ENCODE results near the gene JAKMIP2. TPM values are rescaled to one million over a fixed set of nuclear protein-coding genes. Genes with fewer than 3 reads are reported as not detected.

The JAKMIP2 gene
- total RNA-seq, 1 experiment from 2014 or later = not detected

DNA sequence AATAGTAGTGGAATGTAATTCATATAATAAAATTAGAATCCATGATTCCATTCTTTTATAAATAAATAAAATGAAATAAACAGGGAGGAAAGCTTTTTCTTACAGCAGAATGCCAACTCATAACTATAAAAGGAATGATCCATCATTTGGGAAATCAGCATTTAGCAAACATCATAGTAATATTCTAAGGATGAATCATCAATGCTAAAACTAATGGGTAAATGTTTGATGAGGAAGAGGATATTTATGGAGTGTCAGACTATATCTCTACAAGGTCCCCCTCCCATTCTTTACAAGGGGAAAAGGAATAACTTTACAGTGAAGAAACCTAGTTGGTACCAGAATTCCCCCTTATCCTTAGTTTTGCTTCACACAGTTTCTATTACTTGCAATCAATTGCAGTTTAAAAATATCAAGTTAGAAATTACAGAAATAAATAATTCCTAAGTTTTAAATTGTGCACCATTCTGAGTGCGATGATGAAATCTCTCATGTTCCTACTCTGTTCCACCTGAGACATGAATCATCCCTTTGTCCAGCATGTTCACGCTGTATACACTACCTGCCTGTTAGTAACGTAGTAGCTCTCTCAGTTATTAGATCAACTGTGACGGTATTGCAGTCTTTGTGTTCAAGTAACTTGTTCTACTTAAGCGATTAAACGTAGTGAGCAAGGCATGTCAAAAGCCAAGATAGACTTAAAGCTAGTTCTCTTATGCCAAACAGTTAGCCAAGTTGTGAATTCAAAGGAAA lies 14.2 kb upstream of the JAKMIP2 start:
- TF ChIP-seq FOSL1 (IDR thresholded peaks at IDR 0.05; ENCODE audit: low read depth) (no peak), RAD21 (IDR thresholded peaks at IDR 0.05; ENCODE audit: low read depth) (no peak), POLR2AphosphoS5 (IDR thresholded peaks at IDR 0.05; ENCODE audit: low read depth, low read length) (no peak), SP1 (IDR thresholded peaks at IDR 0.05; ENCODE audit: low read depth) (no peak)
- TF ChIP-seq, protein P1, sequence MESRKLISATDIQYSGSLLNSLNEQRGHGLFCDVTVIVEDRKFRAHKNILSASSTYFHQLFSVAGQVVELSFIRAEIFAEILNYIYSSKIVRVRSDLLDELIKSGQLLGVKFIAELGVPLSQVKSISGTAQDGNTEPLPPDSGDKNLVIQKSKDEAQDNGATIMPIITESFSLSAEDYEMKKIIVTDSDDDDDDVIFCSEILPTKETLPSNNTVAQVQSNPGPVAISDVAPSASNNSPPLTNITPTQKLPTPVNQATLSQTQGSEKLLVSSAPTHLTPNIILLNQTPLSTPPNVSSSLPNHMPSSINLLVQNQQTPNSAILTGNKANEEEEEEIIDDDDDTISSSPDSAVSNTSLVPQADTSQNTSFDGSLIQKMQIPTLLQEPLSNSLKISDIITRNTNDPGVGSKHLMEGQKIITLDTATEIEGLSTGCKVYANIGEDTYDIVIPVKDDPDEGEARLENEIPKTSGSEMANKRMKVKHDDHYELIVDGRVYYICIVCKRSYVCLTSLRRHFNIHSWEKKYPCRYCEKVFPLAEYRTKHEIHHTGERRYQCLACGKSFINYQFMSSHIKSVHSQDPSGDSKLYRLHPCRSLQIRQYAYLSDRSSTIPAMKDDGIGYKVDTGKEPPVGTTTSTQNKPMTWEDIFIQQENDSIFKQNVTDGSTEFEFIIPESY (IDR thresholded peaks at IDR 0.05; ENCODE audit: extremely low read depth, insufficient replicate concordance, low read length) = no peak
- Histone ChIP-seq H3K4me1 (ENCODE audit: control insufficient read depth in 1 of 2, insufficient read depth in 2 of 2, low read length in 2 of 2) (no peaks in the 10 kb centered on the region), H3K79me2 (ENCODE audit: insufficient read depth, low read length) (no peaks in the 10 kb centered on the region), H3K9me3 (ENCODE audit: control insufficient read depth in 1 of 2, insufficient read depth in 1 of 2, low read depth in 1 of 2, low read length in 2 of 2) (no peaks in the 10 kb centered on the region), H4K20me1 (ENCODE audit: insufficient read depth) (no peaks in the 10 kb centered on the region), H3K9me2 (ENCODE audit: insufficient read depth) (no peaks in the 10 kb centered on the region), H3K4me3 (replicated peaks in 1 of 2; ENCODE audit: low read depth in 1 of 2, low read length in 2 of 2) (no peak overlapping the region), H3K9ac (ENCODE audit: low read length) (no peak overlapping the region), H3K4me2 (ENCODE audit: low read length) (no peak overlapping the region), H2AFZ (ENCODE audit: low read depth, low read length, poor library complexity, severe bottlenecking) (no peak overlapping the region), H3K27me3 (ENCODE audit: insufficient read depth, low read length) (peaks cover 4% of the 10 kb centered on the region), H3K36me3 (ENCODE audit: control insufficient read depth in 1 of 2, insufficient read depth in 2 of 2, low read length in 2 of 2) (no peaks in the 10 kb centered on the region), H3K27ac (ENCODE audit: low read depth, low read length) (no peak overlapping the region)
- intact Hi-C loops (cut with micrococcal nuclease) = no loop called here
- ATAC-seq = no peak
- ChIA-PET CTCF (no interaction called here), RAD21 (ENCODE audit: low non-redundant PET in 1 of 2, low total read pairs in 2 of 2, uncharacterized antibody in 2 of 2, unreplicated experiment in 2 of 2) (no interaction called here), POLR2A (no interaction called here)
- DNase-seq (ENCODE audit: low read depth, low spot score) = no peak
- BruUV-seq (replicated peaks) = no TSS peak

DNA sequence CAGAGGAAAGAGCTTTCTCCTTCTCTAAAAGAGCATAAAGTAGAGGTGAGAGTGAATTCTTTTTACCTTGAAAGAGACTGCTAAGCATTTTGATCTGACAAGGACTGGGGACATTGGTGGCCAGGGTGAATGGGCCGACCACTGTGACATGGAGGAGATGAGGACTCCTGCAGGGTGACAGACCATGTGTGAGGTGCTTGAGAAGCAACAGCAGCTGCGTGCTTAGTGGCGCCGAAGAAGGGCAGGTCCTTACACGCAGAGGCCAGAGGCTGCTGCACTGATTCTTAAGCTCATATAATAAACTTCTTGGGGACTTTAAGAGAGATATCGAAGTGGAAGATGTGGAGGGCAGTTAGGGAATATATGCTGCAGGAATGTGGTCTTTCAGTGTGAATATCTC lies 8.7 kb upstream of the JAKMIP2 start:
- Histone ChIP-seq H3K36me3 (ENCODE audit: control insufficient read depth in 1 of 2, insufficient read depth in 2 of 2, low read length in 2 of 2) (no peaks in the 10 kb centered on the region), H3K9me3 (ENCODE audit: control insufficient read depth in 1 of 2, insufficient read depth in 1 of 2, low read depth in 1 of 2, low read length in 2 of 2) (no peaks in the 10 kb centered on the region), H3K4me2 (ENCODE audit: low read length) (no peak overlapping the region), H3K4me1 (ENCODE audit: control insufficient read depth in 1 of 2, insufficient read depth in 2 of 2, low read length in 2 of 2) (no peaks in the 10 kb centered on the region), H3K79me2 (ENCODE audit: insufficient read depth, low read length) (no peaks in the 10 kb centered on the region), H2AFZ (ENCODE audit: low read depth, low read length, poor library complexity, severe bottlenecking) (no peak overlapping the region), H3K4me3 (replicated peaks in 1 of 2; ENCODE audit: low read depth in 1 of 2, low read length in 2 of 2) (no peak overlapping the region), H3K27ac (ENCODE audit: low read depth, low read length) (no peak overlapping the region), H3K27me3 (ENCODE audit: insufficient read depth, low read length) (no peaks in the 10 kb centered on the region; the same call in 1 of the 2 replicates), H3K9ac (ENCODE audit: low read length) (no peak overlapping the region), H3K9me2 (ENCODE audit: insufficient read depth) (no peaks in the 10 kb centered on the region), H4K20me1 (ENCODE audit: insufficient read depth) (no peaks in the 10 kb centered on the region)
- ChIA-PET RAD21 (ENCODE audit: low non-redundant PET in 1 of 2, low total read pairs in 2 of 2, uncharacterized antibody in 2 of 2, unreplicated experiment in 2 of 2) (no interaction called here), POLR2A (no interaction called here), CTCF (no interaction called here)
- intact Hi-C loops (cut with micrococcal nuclease) = no loop called here
- DNase-seq (ENCODE audit: low read depth, low spot score) (no peak), ATAC-seq (no peak)
- BruUV-seq (replicated peaks) = no TSS peak
- TF ChIP-seq FOSL1 (IDR thresholded peaks at IDR 0.05; ENCODE audit: low read depth) (no peak), CBX3 (IDR thresholded peaks at IDR 0.05; ENCODE audit: low read depth) (no peak), ELF1 (IDR thresholded peaks at IDR 0.05; ENCODE audit: borderline replicate concordance, low read depth) (no peak), POLR2A (IDR thresholded peaks at IDR 0.05; ENCODE audit: borderline replicate concordance, extremely low read depth, insufficient read depth, insufficient read length) (no peak), SRF (IDR thresholded peaks at IDR 0.05; ENCODE audit: low read depth) (no peak), POLR2AphosphoS5 (IDR thresholded peaks at IDR 0.05; ENCODE audit: low read depth, low read length) (no peak), JUND (IDR thresholded peaks at IDR 0.05) (no peak), SP1 (IDR thresholded peaks at IDR 0.05; ENCODE audit: low read depth) (no peak)
- TF ChIP-seq, protein P2, sequence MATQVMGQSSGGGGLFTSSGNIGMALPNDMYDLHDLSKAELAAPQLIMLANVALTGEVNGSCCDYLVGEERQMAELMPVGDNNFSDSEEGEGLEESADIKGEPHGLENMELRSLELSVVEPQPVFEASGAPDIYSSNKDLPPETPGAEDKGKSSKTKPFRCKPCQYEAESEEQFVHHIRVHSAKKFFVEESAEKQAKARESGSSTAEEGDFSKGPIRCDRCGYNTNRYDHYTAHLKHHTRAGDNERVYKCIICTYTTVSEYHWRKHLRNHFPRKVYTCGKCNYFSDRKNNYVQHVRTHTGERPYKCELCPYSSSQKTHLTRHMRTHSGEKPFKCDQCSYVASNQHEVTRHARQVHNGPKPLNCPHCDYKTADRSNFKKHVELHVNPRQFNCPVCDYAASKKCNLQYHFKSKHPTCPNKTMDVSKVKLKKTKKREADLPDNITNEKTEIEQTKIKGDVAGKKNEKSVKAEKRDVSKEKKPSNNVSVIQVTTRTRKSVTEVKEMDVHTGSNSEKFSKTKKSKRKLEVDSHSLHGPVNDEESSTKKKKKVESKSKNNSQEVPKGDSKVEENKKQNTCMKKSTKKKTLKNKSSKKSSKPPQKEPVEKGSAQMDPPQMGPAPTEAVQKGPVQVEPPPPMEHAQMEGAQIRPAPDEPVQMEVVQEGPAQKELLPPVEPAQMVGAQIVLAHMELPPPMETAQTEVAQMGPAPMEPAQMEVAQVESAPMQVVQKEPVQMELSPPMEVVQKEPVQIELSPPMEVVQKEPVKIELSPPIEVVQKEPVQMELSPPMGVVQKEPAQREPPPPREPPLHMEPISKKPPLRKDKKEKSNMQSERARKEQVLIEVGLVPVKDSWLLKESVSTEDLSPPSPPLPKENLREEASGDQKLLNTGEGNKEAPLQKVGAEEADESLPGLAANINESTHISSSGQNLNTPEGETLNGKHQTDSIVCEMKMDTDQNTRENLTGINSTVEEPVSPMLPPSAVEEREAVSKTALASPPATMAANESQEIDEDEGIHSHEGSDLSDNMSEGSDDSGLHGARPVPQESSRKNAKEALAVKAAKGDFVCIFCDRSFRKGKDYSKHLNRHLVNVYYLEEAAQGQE (IDR thresholded peaks at IDR 0.05; ENCODE audit: low read depth) = no peak
- TF ChIP-seq, protein P1 (IDR thresholded peaks at IDR 0.05; ENCODE audit: extremely low read depth, insufficient replicate concordance, low read length) = no peak
- TF ChIP-seq, protein P3, sequence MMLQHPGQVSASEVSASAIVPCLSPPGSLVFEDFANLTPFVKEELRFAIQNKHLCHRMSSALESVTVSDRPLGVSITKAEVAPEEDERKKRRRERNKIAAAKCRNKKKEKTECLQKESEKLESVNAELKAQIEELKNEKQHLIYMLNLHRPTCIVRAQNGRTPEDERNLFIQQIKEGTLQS (IDR thresholded peaks at IDR 0.05) = no peak

All from HCT116 (cell line).